GM13977 (cell line): ENCODE measurements around the gene DDX24.

Experiments
- DNase-seq: peaks from one replicate; pipeline ENCODE4 v3.0.0; 2012; ENCODE audit warnings: low spot score
- CTCF ChIP-seq: IDR thresholded peaks from 2 replicates; pipeline ENCODE4 v1.5.1; 2012; ENCODE audit warnings: mild to moderate bottlenecking, control low read depth; ENCODE audit not compliant: insufficient read depth; ENCODE audit errors: extremely low read depth, missing control alignments
- in situ Hi-C: fragments of 300-500 bp; cut with MboI; formaldehyde crosslinking; loops from one replicate; pipeline ENCODE4 v1.12.0; 2022; ENCODE audit warnings: low sequenced_read_pairs, low pct_unique_long_range_greater_than_20kb, mixed read lengths, inconsistent platforms; ENCODE audit not compliant: unreplicated experiment

The DDX24 gene

GRCh38 chr14:94016446-94016976 is 64.5 kb downstream of the DDX24 start:
- in situ Hi-C loops = no loop called here

GRCh38 chr14:94015223-94015622 is 65.8 kb downstream of the DDX24 start:
- no peak for DNase-seq
- in situ Hi-C loops = no loop called here
- TF ChIP-seq CTCF = no peak

More at GRCh38 chr14:94016446-94016976, 64.5 kb downstream of the DDX24 start:
- DNase-seq = no peak
- no peak for TF ChIP-seq CTCF

GRCh38 chr14:94014382-94014781 is 66.6 kb downstream of the DDX24 start:
- in situ Hi-C loops = no loop called here
- DNase-seq = no peak
- TF ChIP-seq CTCF = no peak

- no peak for TF ChIP-seq CTCF
- in situ Hi-C loops = no loop called here
- DNase-seq = peak; percentile 58
Observed at GRCh38 chr14:94011795-94012194, 69.2 kb downstream of the DDX24 start.

- TF ChIP-seq CTCF = no peak
- no peak for DNase-seq
- in situ Hi-C loops = no loop called here
Observed at GRCh38 chr14:94010625-94011024, 70.4 kb downstream of the DDX24 start.

- peak; percentile 72 for DNase-seq
- in situ Hi-C loops = no loop called here
- no peak for TF ChIP-seq CTCF
Observed at GRCh38 chr14:94009767-94010166, 71.2 kb downstream of the DDX24 start.

- DNase-seq = no peak
- no peak for TF ChIP-seq CTCF
- in situ Hi-C loops = no loop called here
Observed at GRCh38 chr14:94008234-94008633, 72.8 kb downstream of the DDX24 start.
